NCI-H146 treated with DMSO at 0.1 percent for 48 hours (cell line): ENCODE measurements around the gene ADGRD2.

ENCODE experiments used
- DNase-seq: peaks from one replicate; lab custom pipeline; 2025; ENCODE audit not compliant: unreplicated experiment; lab: John Stamatoyannopoulos, UW

ADGRD2 gene

GRCh38 chr9:124438091-124438490, 12.2 kb upstream of the ADGRD2 start:
- DNase-seq = no peak

DNA sequence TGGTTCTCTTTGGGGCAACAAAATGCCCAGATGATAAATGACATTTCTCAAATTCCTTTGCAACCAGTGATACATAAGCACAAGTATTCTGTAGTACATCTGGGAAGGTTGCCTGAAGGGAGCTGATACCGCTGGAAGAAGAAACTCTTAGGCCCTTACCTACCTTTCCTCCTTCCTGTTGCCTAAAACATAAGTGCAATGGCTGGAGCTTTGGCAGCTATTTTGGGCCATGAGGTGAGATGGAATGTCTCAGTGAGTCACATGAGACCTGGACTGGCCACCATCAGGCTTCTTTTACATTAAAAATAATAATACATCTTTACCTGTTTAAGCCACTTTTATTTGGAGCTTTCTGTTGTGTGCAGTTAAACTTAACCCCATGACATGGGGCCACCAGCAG, 11.2 kb upstream of the ADGRD2 start:
- no peak for DNase-seq

DNA sequence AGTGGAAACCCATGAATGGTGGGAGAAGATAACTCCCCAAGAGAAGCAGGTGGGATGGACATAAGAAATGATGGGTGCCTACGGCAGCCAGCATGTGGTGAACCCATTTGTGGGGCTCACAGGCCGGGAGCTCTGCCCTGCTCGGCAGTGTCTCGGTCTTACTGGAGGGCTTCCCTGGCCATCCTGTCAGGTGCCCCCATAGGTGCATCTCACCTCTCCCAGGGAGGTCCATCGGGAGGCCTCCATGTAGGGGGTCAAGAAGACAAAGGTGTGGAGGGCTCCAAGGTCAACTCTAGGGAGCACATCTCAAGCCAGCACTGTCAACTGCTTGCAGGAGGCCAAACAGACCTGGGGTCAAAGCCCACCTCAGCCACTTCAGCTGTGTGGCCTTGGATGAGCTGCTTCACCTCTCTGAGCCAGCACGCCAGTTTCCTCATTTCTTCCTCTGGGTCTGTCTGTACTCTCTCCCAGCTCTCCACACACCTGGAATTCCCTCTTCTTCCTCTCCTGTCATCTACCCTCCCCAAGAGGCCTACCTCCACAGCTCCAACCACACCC, 10.5 kb upstream of the ADGRD2 start:
- DNase-seq = no peak

DNA sequence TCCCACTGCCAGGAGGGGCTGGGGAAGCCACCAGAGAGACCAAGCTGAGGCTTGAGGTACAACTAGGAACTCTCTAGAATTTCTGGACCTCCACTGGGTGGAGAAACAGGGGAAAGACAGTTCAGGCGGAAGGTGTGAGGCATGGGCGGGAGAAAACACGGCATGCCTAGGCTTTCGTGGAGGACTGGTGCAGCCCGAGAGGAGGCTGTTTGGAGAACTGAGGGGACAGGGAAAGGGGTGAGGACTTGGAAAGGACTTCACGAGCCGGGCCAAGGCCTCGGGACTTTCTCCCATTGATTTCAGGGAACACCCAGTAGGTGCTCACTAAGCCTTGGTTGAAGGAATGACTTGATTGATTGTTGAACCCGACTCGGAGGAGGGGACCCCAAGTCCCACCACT, 9.5 kb upstream of the ADGRD2 start:
- DNase-seq = no peak

DNA sequence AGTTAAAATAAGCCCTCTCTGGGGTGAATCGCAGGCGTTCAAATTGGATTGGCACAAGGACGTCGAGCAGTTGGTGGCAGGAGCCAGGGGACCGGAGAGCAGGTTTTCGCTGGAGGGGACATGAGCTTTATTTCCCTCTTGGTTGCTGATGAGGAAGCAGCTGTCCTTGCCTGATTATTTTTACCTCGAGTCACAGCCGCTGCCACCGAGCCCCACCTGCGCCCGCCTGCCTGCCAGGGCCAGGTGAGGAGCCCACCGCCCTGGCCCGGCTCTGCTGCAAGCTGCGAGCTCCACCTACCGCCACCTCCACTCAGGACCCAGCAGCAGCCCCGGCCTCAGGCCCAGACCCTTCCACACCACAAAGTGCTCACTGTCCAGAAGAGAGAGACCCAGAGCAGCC, 9.0 kb upstream of the ADGRD2 start:
- no peak for DNase-seq

- no peak for DNase-seq
Observed at GRCh38 chr9:124442379-124442778, 7.9 kb upstream of the ADGRD2 start.

DNA sequence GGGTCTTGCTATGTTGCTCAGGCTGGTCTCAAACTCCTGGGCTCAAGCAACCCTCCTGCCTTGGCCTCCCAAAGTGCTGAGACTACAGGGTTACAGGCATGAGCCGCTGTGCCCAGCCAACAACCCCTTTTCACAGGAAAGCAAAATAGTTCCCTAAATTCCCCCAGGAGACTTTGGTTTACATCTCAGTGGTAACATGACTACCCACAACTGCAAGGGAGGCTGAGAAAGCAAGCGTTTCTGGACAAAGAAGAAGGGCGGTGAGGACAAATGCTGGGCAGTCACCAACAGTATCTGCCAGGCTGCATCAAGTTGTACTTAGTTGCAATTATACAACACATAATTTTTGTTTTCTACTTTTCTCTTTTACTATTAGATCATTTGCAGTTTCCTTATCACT, 7.4 kb upstream of the ADGRD2 start:
- no peak for DNase-seq

- no peak for DNase-seq
Observed at GRCh38 chr9:124443625-124444024, 6.6 kb upstream of the ADGRD2 start.

- DNase-seq = no peak
Observed at GRCh38 chr9:124444166-124444565, 6.1 kb upstream of the ADGRD2 start.

GRCh38 chr9:124447297-124447661, 3.0 kb upstream of the ADGRD2 start:
- no peak for DNase-seq

DNA sequence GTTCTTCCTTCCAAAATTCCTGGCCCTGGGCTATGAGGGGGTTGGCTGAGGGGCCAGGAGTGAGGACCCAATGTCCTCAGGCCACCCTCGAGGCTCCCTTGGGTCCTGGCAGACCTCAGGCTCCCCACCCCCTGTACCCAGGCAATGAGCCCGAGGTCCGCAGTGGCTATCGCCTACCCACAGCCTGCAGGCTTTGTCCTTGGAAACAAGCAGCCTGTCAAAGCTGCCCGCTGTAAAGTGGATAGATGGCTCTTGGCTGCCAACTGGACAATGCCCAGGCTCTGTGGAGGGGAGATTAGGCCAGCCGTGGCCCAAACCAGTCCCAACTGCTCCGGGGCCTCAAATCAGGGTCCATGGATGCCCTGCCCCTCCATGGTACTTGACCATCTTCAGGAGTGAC, 2.2 kb upstream of the ADGRD2 start:
- DNase-seq = no peak

DNA sequence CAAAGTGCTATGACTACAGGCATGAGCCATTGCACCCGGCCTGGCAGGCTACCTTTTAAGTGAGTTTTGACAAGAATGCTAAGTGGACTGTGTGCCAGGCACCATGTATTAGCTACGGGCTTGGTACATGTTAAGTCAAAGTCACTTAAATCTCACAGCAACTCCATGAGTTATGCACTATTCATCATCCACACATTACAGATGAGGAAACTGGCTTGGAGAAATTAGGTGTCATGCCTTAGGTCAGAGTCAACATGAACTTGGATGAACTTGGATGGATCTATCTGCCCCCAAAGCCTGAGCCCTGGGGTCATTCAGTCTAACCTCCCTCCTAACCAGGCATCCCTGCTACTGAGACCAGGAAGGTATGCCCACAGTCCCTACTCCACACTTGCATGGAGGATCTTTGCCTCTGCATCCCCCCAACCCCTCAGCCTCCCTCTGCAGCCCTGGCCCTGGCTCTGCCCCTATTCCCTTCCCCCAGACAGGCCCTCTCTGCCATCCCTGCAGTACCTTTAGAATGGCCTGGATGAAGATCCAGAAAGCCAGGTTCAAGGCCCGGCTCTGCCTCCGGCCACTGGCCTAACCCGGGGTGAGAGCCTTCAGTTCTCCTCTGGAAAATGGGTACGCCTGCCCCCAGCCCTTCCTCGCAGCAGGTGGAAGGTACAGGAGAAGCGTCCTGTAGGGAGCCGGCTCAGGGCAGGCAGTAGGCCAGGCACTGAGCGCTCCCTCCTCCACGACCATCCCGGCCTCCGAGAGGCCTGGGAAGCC, 685 bp upstream of the ADGRD2 start:
- DNase-seq = no peak

GRCh38 chr9:124450931-124451661, 845 bp downstream of the ADGRD2 start:
- no peak for DNase-seq

DNA sequence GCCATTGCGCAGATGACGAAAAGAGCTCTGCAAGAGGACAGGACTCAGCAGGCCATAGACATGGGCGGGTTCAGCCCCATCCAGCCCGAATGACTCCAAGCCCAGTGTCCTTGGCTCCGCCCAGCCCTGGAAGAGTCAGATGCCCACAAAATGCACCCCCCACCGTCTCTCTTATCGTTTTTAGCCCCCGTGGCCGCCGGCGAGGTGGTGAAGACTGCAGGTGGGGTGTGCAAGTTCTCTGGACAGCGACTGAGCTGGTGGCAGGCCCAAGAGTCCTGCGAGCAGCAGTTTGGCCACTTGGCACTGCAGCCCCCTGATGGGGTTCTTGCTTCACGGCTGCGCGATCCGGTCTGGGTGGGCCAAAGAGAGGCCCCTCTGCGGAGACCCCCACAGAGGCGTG, 2.1 kb downstream of the ADGRD2 start:
- no peak for DNase-seq

DNA sequence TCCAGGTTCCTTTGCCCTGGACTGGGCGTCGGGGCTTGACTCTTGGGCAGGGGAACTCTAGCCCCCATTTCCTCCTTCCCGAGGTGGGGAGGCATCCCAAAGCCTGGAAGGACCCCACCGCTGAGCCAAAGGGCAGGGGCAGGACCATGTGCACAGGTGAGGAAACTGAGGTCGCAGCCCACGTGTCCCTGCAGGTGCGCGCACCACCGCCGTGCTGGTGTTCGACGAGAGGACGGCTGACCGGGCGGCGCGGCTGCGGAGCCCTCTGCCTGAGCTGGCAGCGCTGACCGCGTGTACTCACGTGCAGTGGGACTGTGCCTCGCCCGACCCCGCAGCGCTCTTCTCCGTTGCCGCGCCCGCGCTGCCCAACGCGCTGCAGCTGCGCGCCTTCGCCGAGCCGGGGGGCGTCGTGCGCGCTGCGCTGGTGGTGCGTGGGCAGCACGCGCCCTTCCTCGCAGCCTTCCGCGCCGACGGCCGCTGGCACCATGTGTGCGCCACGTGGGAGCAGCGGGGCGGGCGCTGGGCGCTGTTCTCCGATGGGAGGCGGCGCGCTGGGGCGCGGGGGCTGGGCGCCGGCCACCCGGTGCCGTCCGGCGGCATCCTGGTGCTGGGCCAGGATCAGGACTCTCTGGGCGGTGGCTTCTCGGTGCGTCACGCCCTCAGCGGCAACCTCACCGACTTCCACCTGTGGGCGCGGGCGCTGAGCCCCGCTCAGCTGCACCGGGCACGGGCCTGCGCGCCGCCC, 2.8 kb downstream of the ADGRD2 start:
- no peak for DNase-seq

GRCh38 chr9:124453586-124454191, 3.4 kb downstream of the ADGRD2 start:
- no peak for DNase-seq

GRCh38 chr9:124454296-124454695, 4.0 kb downstream of the ADGRD2 start:
- no peak for DNase-seq

GRCh38 chr9:124454791-124455443, 4.7 kb downstream of the ADGRD2 start:
- DNase-seq = no peak

GRCh38 chr9:124455820-124456219, 5.6 kb downstream of the ADGRD2 start:
- DNase-seq = no peak

DNA sequence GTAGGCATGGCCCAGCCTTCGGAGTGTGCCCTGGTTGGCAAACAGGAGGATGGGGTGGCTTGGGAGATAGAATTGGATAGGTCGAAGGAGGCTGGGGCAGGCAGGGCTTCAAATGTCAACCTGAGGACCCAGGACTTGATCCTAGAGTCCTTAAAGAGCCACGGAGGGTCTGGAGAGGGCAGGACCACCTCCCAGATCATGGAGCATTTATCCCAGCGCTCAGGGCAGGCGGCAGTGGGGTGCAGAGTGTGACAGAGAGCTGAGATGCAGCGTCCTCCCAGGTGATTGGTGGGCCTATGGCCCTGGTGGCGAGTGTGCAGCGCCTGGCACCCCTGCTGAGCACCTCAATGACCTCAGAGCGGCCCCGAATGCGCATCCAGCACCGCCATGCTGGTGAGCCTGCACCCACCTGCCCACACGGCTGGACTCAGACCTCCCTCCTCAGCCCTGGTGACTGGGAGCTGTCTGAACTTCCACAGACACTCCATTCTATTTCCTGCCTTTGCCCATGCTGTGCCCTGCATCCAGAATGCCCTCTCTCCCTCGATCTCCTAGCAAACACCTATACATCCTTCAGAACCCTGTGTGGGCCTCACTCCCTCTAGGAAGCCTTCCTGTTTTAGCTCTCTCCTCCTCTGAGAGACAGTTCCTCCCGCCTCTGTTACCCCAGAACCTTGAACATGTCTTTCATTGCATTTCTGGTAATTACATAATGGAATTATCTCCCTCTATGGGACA, 6.3 kb downstream of the ADGRD2 start:
- no peak for DNase-seq
